Tibial artery (tissue), 4 donors: Measurements from ENCODE around the gene HES3.

Experiments used
- DNase-seq, 2 donors: peaks; one replicate each; pipeline ENCODE4 v3.0.0-alpha.2; 2019
- H3K27ac ChIP-seq, 2 donors: fragments of 200-600 bp; sonication (generic) in 1 of 2; 1 replicate in 1 of 2; 2 replicates in 1 of 2; pipeline ENCODE4 v1.5.1; 2018 to 2019; ENCODE audit warnings: mild to moderate bottlenecking in 1 of 2
- H3K27me3 ChIP-seq, 2 donors: fragments of 200-600 bp; sonication (generic) in 1 of 2; one replicate each; pipeline versions ENCODE4 v1.5.1 to v1.6.0; 2016 to 2019
- H3K36me3 ChIP-seq, 3 donors: fragments of 200-600 bp; sonication (generic) in 2 of 3; one replicate each; pipeline ENCODE4 v1.5.1; 2016 to 2019; ENCODE audit warnings: mild to moderate bottlenecking in 2 of 3
- H3K4me1 ChIP-seq, 4 donors: fragments of 200-600 bp; sonication (generic) in 2 of 4; 1 replicate in 3 of 4; 2 replicates in 1 of 4; pipeline ENCODE4 v1.5.1; 2016 to 2019
- H3K4me3 ChIP-seq, 2 donors: fragments of 200-600 bp; sonication (generic) in 1 of 2; 1 replicate in 1 of 2; 2 replicates in 1 of 2; pipeline ENCODE4 v1.5.1; 2018 to 2019; ENCODE audit warnings: mild to moderate bottlenecking in 2 of 2
- H3K9me3 ChIP-seq, 3 donors: fragments of 200-600 bp; sonication (generic) in 1 of 3; one replicate each; pipeline ENCODE4 v1.5.1; 2016 to 2019
- CTCF ChIP-seq, 2 experiments: fragments of 200-600 bp in 1 of 2; fragments of 450-650 bp in 1 of 2; IDR thresholded peaks; one replicate each; pipeline ENCODE4 v1.5.1; 2017 to 2019; ENCODE audit warnings: antibody characterized with exemption in 2 of 2, mild to moderate bottlenecking in 1 of 2, moderate library complexity in 1 of 2
- intact Hi-C: fragments of 100-400 bp; cut with DNase I; formaldehyde crosslinking; loops from one replicate; pipeline ENCODE4 v1.15.0; 2023; ENCODE audit warnings: low total_unique reads

HES3 gene

DNA sequence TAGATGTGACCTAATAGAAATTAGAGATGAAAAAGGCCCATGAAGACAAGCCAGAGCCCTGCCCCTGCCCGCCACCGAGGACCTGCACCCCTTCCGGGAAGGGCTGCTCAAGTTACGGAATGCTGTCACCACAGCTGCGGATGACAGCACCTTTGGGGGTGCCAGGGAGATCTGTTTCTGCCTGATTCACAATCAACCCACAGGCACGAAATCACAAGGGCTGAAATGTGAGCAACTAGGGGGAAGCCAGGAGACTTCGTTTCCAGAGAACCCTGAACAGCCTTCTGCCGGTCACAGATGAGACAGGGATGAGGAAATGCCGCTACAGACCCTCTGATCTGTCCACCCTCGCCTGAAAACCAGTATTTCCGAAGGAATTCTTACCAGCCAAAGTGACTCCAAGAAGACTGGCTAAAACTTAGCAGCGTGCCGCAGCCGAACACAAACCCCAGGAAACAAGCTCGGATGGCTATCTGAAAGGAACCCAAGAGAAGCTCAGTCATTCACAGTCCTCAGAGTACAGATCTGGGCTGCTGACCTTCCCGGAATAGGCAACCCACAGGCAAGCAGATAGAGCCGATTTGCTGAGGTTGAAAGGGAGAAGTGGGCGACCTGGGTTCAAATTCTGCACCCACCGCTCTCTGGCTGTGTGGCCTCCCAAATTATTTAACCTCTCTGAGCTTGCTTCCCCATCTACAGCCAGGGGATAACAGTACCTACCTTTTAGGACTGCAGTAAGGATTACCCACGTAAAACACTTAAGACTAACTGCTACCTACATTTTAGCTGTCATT, 9.3 kb upstream of the HES3 start:
- H3K27me3 ChIP-seq: peaks cover 0 to 10% of the 10 kb centered on the region in 2 donors
- peak overlapping the region; percentile 64 to 85 for H3K4me3 ChIP-seq
- peaks cover 0 to 19% (median 13%) of the 10 kb centered on the region in 4 donors for H3K4me1 ChIP-seq
- no peak for TF ChIP-seq CTCF (IDR thresholded peaks at IDR 0.05)
- H3K9me3 ChIP-seq: no peaks in the 10 kb centered on the region
- peak overlapping the region; percentile 39 to 60 for H3K27ac ChIP-seq
- peaks cover 29 to 42% (median 37%) of the 10 kb centered on the region in 3 donors for H3K36me3 ChIP-seq
- intact Hi-C loops: loop anchor here (5.0 kb wide), 1 partner anchor 37 kb away; the partner anchor contains the start of gene RPL22
- no peak for DNase-seq

DNA sequence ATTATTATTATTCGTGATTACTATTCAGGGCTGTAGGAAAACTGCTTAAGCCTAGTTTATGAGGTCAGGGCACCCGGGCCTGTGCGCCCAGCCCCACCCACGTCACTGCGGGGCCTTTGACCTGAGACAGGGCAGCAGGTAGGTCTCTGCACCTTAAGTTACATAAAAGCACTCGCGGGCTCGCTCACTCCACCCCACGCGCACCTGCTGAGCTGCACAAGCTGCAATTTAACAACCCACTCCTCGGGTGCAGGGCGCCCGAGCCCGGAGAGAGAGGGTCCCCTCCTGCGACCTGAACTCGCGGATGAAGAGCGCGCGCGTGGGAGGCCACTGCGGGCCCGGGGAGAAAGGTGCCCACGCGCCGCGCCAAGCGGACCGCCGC, 8.7 kb upstream of the HES3 start:
- Histone ChIP-seq H3K27me3 (peaks cover 0 to 16% of the 10 kb centered on the region in 2 donors), H3K9me3 (no peaks in the 10 kb centered on the region), H3K4me3 (peak overlapping the region; percentile 64 to 85), H3K36me3 (peaks cover 23 to 37% (median 31%) of the 10 kb centered on the region in 3 donors), H3K4me1 (peaks cover 0 to 19% (median 13%) of the 10 kb centered on the region in 4 donors), H3K27ac (peak overlapping the region; percentile 39 to 60)
- no peak for TF ChIP-seq CTCF (IDR thresholded peaks at IDR 0.05)
- intact Hi-C loops: loop anchor here (5.0 kb wide), 1 partner anchor 38 kb away; the partner anchor contains the start of gene RPL22
- DNase-seq: no peak

- Histone ChIP-seq H3K9me3 (no peaks in the 10 kb centered on the region), H3K36me3 (peaks cover 5 to 20% (median 14%) of the 10 kb centered on the region in 3 donors), H3K27me3 (peaks cover 0 to 33% of the 10 kb centered on the region in 2 donors), H3K4me3 (no peak overlapping the region), H3K27ac (no peak overlapping the region), H3K4me1 (peaks cover 0 to 26% (median 20%) of the 10 kb centered on the region in 4 donors)
- intact Hi-C loops: loop anchor here (5.0 kb wide), 1 partner anchor 40 kb away; the partner anchor contains the start of gene RPL22
- no peak for TF ChIP-seq CTCF (IDR thresholded peaks at IDR 0.05)
- no peak for DNase-seq
Observed at GRCh38 chr1:6237093-6237492, 6.9 kb upstream of the HES3 start.

DNA sequence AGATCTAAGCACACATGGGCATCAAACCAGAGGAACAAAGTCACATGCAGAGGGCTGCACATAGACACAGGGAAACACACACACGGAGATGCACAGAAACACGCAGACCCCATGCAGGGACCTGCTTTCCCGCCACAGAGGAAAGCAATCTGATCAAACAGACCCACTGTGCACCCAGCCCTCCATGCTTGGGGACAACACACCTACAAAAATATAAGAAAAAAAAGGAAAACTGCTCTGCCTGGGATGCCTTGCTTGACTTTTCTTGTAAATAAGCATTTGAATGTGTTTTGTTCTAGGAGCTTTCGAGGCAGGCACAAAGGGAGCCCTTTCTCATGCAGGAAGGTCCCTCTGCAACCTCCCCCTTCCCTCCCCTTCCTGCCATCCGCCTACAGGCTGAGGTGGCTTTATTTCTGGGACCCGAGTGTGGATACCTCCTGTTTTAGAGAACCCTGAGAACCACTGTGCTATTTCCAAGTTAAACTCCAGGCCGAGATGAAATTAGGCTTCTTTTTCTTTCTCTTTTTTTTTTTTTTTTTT, 4.7 kb upstream of the HES3 start:
- Histone ChIP-seq H3K9me3 (no peaks in the 10 kb centered on the region), H3K36me3 (no peaks in the 10 kb centered on the region), H3K27ac (no peak overlapping the region), H3K27me3 (peaks cover 10 to 55% of the 10 kb centered on the region in 2 donors), H3K4me3 (no peak overlapping the region), H3K4me1 (peaks cover 0 to 27% (median 24%) of the 10 kb centered on the region in 4 donors)
- no peak for DNase-seq
- intact Hi-C loops: loop anchor here (5.0 kb wide), 1 partner anchor 42 kb away; the partner anchor contains the start of gene RPL22
- no peak for TF ChIP-seq CTCF (IDR thresholded peaks at IDR 0.05)

GRCh38 chr1:6239950-6240768, 3.8 kb upstream of the HES3 start:
- Histone ChIP-seq H3K9me3 (no peaks in the 10 kb centered on the region), H3K27ac (no peak overlapping the region), H3K27me3 (peaks cover 10 to 62% of the 10 kb centered on the region in 2 donors), H3K4me1 (peaks cover 0 to 19% (median 18%) of the 10 kb centered on the region in 4 donors), H3K4me3 (no peak overlapping the region), H3K36me3 (no peaks in the 10 kb centered on the region)
- intact Hi-C loops: loop anchor here (5.0 kb wide), 2 partner anchors 43 to 188 kb away; partner anchors contain the start of gene RPL22
- TF ChIP-seq CTCF (IDR thresholded peaks at IDR 0.05): no peak
- DNase-seq: no peak
